GM20431 (cell line): ENCODE data around the gene DYSF.

Experiments
- in situ Hi-C: fragments of 300-500 bp; cut with MseI, MboI; formaldehyde crosslinking; loops from one replicate; pipeline ENCODE4 v1.15.0; 2020; ENCODE audit warnings: low sequenced_read_pairs; ENCODE audit not compliant: unreplicated experiment

Gene DYSF

GRCh38 chr2:71496156-71496770 lies 42.9 kb downstream of the DYSF start:
- in situ Hi-C loops: no loop called here

GRCh38 chr2:71498261-71498701 lies 44.9 kb downstream of the DYSF start:
- in situ Hi-C loops: no loop called here

DNA sequence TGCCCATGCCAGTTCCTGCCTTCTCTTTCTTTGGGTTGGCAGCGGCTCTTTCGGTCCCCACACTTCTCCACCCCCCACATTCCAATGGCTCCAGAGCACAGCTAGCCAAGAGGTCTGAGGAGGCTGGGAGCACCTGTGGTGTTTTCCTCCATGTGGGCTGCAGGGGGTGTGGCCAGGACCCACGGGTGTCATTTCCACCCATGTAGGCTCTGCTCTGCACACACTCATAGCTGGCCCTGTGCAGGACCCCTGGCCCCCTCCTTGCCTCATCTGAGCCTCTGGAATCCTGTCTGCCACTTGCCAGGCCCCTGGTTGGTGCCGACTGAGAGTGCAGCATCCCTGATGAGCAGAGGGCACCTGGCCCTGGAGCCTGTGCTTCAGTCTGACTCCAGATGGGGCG lies 46.3 kb downstream of the DYSF start:
- in situ Hi-C loops: loop anchor here (25.0 kb wide), 1 partner anchor 487 kb away; no protein-coding TSS in a partner anchor

DNA sequence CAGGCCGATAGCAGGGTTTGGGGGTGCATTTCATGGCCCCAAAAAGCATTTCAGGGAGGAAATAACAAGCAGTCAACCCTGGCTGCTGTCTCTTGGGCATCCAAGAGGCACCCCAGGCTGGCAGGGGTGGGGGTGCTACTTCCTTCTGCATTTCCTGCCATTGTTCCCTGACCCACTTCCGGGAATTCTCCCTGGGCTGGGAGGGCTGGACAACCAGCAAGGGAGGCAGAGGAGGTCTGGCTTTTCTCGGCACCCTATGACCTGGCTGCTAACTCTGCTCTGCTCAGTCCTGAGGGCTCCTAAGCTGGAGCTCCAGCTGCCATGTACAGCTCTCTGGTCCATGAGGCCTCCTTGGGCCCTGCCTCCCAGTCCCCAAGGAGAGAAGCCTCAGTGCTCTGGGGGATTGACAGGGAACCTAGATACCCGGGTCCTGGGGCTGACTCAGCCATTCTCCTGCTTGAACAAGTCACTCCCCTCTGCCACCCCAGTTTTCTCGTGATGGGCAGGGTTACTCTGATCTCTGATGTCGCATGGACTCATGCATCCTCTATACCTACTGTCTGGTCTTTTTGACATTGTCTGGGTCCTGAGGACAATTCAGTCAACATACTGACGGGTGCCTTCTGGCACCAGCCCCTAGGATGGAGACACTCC lies 47.2 kb downstream of the DYSF start:
- in situ Hi-C loops: loop anchor here (25.0 kb wide), 1 partner anchor 488 kb away; no protein-coding TSS in a partner anchor

DNA sequence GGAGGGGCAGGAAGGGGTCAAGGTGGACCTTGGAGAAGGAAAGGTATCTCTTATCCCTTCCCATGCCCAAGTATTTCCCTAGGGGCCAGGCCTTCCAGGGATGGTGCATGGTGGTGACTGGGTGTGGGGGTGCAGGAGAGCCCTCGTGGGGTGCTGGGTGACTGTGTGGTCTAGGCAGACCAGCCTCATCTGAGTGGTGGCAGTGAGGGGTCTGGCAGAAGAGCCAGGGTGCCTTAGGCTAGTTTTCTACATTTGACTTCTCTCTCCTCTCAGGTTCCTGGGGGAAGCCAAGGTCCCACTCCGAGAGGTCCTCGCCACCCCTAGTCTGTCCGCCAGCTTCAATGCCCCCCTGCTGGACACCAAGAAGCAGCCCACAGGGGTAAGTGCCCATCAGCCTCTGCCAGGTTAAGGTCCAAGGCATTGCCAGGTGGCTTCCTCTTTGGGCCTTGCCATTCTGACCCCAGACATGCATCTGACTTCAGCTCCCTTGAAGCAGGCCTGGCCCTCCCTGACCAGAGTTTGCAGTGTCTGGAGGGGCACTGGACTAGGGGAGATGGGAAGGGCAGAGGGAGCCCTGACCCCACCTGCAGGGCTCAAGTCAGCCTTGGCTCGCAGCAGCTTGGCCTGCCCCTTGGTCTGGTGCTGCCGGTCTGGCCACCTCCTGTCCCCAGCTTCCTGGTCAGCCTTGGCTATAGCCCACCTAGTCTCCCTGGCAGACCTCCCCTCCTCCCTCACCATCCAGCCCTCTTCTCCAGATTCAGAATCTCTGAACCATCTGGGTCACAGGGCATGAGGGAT lies 49.8 kb downstream of the DYSF start:
- in situ Hi-C loops: loop anchor here (25.0 kb wide), 1 partner anchor 491 kb away; no protein-coding TSS in a partner anchor

- in situ Hi-C loops: loop anchor here (25.0 kb wide), 1 partner anchor 492 kb away; no protein-coding TSS in a partner anchor
These were observed 50.5 kb downstream of the DYSF start for GRCh38 chr2:71503837-71504236.

DNA sequence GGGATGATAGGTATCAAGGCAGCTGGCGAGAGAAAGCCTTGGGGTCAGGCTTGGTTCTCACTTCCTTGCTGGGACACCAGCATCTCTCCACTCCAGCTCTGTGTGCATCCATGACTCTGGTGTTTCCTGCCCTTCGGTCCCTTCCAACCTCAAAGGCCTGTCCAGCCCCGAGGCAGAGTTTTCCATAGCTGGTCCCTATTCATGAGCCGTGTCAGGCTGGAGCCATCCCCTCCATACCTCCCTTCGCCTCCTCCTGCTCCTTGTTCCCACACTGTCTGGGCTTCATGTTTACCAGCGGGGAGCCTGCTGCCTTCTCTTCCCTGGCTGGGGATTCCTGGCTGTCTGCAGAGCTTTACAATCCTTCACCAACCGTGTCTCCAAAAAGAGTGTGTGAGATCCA lies 51.2 kb downstream of the DYSF start:
- in situ Hi-C loops: loop anchor here (5.0 to 25.0 kb wide), 2 partner anchors 207 to 492 kb away; no protein-coding TSS in a partner anchor

DNA sequence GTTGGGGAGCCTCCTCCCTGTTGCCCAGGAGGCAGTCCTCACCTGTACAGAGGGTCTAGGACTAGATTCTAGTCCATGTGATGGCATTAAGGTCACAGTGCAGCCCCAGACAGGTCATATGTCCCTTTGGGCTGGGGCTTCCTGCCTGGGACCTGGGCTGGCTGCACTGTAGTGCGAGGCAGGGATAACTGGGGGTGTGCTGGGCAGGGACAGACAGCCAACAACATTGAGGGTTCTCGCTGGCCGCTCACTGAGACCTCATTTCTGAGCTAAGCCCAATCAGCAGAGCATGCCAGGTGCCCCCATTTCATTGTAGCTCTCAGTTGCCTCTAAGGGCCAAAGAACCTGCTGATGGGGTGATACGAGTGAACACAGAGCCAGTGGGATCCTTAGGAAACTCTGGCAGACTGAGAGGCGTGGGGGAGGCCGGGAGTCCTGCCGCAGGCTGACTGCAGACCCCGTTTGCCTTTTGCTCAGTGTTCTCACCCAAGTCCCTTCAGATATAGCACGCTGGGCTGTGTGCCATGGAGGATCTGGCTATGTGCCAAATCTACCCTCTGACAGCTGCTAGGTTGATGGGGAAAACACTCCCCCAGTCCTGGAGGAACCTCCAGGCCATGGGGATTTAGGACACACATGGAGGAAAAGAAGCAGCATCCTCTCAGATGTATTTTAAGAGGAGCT lies 51.9 kb downstream of the DYSF start:
- in situ Hi-C loops: loop anchor here (5.0 to 25.0 kb wide), 2 partner anchors 208 to 493 kb away; no protein-coding TSS in a partner anchor

DNA sequence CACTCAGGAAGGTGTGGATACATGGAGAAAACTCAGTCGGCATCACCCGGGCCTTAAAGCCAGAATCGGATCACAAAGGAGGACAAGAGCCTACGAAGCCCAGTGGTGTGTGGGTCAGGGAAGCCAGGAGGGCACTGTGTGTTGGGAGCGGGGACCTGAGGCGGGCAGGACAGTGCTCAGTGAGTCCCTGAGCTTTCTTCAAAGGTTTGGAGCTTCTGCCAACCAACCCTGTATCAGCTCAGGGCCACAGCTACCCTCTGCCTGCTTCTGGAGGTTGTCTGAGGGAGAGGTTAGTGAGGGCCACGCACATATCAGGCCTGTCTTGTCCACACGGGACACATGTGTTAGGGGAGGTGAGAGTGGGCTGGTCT lies 52.4 kb downstream of the DYSF start:
- in situ Hi-C loops: loop anchor here (5.0 to 25.0 kb wide), 2 partner anchors 208 to 493 kb away; no protein-coding TSS in a partner anchor

DNA sequence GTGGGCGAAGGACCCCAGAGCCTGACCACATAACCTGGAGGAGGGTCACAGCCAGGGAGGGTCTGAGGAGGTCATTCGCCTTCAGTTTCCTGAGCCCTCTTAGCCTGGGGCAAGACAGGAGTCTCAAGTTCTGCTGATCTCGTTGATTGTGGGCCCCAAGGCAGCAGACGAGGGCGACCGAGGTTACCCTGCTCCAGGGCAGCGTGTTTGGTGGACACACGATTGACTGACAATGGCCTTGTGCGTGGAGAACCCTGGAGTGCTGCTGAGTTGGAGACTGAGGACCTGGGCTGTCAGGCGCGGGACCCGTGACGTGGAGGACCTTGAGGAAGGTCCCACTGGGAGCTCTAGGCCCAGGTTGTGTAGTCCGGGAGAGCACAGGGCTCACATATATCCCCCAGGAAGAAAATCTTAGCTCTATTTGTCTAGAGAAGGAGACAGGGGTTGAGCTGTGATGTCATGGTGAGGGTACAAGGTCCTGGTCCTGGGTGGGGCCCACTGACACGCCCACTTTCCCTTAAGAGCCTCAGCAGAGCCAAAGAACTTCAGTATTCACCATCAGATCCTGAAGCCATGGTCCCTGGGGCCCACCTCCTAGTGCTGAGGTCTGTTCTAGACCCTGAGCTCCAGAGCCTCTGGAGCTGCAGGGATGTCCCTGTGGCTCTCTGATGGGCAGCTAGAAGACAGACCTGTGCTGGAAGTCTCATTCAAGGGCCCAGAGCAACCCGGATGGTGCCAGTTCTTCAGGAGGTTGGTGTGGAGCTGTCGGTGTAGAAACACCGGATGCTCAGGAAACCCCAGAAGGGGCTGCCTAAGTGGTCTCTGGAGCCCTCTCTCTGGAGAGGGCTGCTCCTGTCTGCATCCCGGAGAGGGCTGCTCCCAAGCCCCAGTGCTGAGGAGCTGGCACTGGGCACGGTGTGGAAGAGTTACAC lies 53.1 kb downstream of the DYSF start:
- in situ Hi-C loops: loop anchor here (5.0 to 25.0 kb wide), 2 partner anchors 209 to 494 kb away; no protein-coding TSS in a partner anchor

- in situ Hi-C loops: loop anchor here (5.0 to 25.0 kb wide), 2 partner anchors 210 to 495 kb away; no protein-coding TSS in a partner anchor
These were observed 54.1 kb downstream of the DYSF start for GRCh38 chr2:71507476-71507875.

- in situ Hi-C loops: loop anchor here (25.0 kb wide), 1 partner anchor 498 kb away; no protein-coding TSS in a partner anchor
These were observed 56.9 kb downstream of the DYSF start for GRCh38 chr2:71510196-71510807.

- in situ Hi-C loops: loop anchor here (25.0 kb wide), 1 partner anchor 499 kb away; no protein-coding TSS in a partner anchor
These were observed 57.6 kb downstream of the DYSF start for GRCh38 chr2:71510938-71511337.

DNA sequence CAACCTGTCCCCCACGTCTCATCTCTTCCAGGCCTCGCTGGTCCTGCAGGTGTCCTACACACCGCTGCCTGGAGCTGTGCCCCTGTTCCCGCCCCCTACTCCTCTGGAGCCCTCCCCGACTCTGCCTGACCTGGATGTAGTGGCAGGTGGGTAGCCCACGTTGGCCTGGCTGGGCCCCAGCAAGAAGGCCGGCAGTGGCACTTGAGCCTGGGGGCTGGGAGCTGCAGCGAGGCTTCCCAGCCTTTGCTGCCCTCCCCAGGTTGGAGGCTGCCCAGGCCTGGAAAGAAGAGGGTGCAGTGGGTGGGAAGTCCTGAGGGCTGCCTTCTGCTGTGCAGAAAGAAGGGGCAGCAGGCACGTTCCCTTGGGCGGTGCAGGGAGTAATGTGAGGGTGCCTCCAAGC lies 58.4 kb downstream of the DYSF start:
- in situ Hi-C loops: loop anchor here (25.0 kb wide), 1 partner anchor 499 kb away; no protein-coding TSS in a partner anchor

GRCh38 chr2:71512386-71512785 lies 59.0 kb downstream of the DYSF start:
- in situ Hi-C loops: loop anchor here (25.0 kb wide), 1 partner anchor 500 kb away; no protein-coding TSS in a partner anchor

GRCh38 chr2:71513096-71513495 lies 59.7 kb downstream of the DYSF start:
- in situ Hi-C loops: loop anchor here (25.0 kb wide), 1 partner anchor 501 kb away; no protein-coding TSS in a partner anchor

DNA sequence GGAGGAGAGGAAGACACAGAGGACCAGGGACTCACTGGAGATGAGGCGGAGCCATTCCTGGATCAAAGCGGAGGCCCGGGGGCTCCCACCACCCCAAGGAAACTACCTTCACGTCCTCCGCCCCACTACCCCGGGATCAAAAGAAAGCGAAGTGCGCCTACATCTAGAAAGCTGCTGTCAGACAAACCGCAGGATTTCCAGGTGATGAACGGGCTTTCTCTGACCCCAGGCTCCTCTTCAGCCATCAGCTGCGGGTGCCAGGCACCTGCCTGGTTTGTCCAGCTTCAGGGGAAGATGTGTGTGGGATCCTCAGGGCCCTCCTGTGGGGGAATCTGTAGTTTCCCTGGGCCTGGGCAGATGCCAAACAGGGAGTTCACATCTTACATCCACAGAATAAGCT lies 60.4 kb downstream of the DYSF start:
- in situ Hi-C loops: loop anchor here (25.0 kb wide), 1 partner anchor 501 kb away; no protein-coding TSS in a partner anchor
